Karpas-422 (cell line): ENCODE measurements around the gene EPB41L4A. TPM values are rescaled to one million over a fixed set of nuclear protein-coding genes. Genes with fewer than 3 reads are reported as not detected.
A peak's percentile ranks its signal among the peaks of the same experiment; 100 is the strongest.
"Not testable (repeated sequence)": the region's sequence is repeated elsewhere in the genome, so short reads cannot be mapped to it uniquely, and the experiment has no call there.

Experiments used
- DNase-seq: peaks from one replicate; pipeline ENCODE4 v3.0.0-alpha.2; 2015
- H2AFZ ChIP-seq: fragments of 200-600 bp; sonication (generic); 2 replicates; pipeline ENCODE4 v1.6.1; 2014; ENCODE audit warnings: antibody characterized with exemption, low read length, mixed read lengths
- H3K27ac ChIP-seq: fragments of 200-600 bp; sonication (generic); 2 replicates; pipeline ENCODE4 v1.5.1; 2014; ENCODE audit warnings: mild to moderate bottlenecking, low read length, moderate library complexity
- H3K27me3 ChIP-seq: fragments of 200-600 bp; sonication (generic); 2 replicates; pipeline ENCODE4 v1.6.1; 2014; ENCODE audit warnings: low read length, mixed read lengths
- H3K36me3 ChIP-seq: fragments of 200-600 bp; sonication (generic); 2 replicates; pipeline ENCODE4 v1.6.1; 2014; ENCODE audit warnings: low read length, mixed read lengths; ENCODE audit not compliant: insufficient read depth
- H3K4me1 ChIP-seq: fragments of 200-600 bp; sonication (generic); 2 replicates; pipeline ENCODE4 v1.6.1; 2014; ENCODE audit warnings: mild to moderate bottlenecking, low read length, mixed read lengths
- H3K4me2 ChIP-seq: fragments of 200-600 bp; sonication (generic); 2 replicates; pipeline ENCODE4 v1.6.1; 2014; ENCODE audit warnings: low read length, low read depth, mild to moderate bottlenecking; ENCODE audit not compliant: poor library complexity, severe bottlenecking
- H3K4me3 ChIP-seq: fragments of 200-600 bp; sonication (generic); 2 replicates; pipeline ENCODE4 v1.5.1; 2014; ENCODE audit warnings: mild to moderate bottlenecking, antibody characterized with exemption, low read length, mixed read lengths
- H3K79me2 ChIP-seq: fragments of 200-600 bp; sonication (generic); 2 replicates; pipeline ENCODE4 v1.6.1; 2014; ENCODE audit warnings: mild to moderate bottlenecking, low read length, mixed read lengths
- H3K9ac ChIP-seq: fragments of 200-600 bp; sonication (generic); 2 replicates; pipeline ENCODE4 v1.6.0; 2014; ENCODE audit warnings: low read length
- H3K9me2 ChIP-seq: fragments of 200-600 bp; sonication (generic), shearing (Covaris generic); replicated peaks from 2 replicates; pipeline ENCODE4 v1.6.0; 2014; ENCODE audit warnings: mild to moderate bottlenecking, low read length, moderate library complexity; ENCODE audit not compliant: insufficient read depth
- H3K9me3 ChIP-seq: fragments of 300-700, 200-600 bp; sonication (generic); 2 replicates; pipeline ENCODE4 v1.6.1; 2014; ENCODE audit warnings: low read length, mixed read lengths
- H4K20me1 ChIP-seq: fragments of 200-600 bp; sonication (generic); 2 replicates; pipeline ENCODE4 v1.6.1; 2014; ENCODE audit warnings: mild to moderate bottlenecking, antibody characterized with exemption, low read length, low read depth; ENCODE audit not compliant: insufficient read depth
- total RNA-seq: library from RNA; depleted of rRNA; stranded (reverse); fragments of >200 nt; shearing (Covaris generic); gene quantifications from 2 replicates; pipeline ENCODE4 v1.2.3, GENCODE V29; 2014; ENCODE audit warnings: low replicate concordance; rRNA removed

The EPB41L4A gene, protein sequence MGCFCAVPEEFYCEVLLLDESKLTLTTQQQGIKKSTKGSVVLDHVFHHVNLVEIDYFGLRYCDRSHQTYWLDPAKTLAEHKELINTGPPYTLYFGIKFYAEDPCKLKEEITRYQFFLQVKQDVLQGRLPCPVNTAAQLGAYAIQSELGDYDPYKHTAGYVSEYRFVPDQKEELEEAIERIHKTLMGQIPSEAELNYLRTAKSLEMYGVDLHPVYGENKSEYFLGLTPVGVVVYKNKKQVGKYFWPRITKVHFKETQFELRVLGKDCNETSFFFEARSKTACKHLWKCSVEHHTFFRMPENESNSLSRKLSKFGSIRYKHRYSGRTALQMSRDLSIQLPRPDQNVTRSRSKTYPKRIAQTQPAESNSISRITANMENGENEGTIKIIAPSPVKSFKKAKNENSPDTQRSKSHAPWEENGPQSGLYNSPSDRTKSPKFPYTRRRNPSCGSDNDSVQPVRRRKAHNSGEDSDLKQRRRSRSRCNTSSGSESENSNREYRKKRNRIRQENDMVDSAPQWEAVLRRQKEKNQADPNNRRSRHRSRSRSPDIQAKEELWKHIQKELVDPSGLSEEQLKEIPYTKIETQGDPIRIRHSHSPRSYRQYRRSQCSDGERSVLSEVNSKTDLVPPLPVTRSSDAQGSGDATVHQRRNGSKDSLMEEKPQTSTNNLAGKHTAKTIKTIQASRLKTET
- 0.63 and 1.3 TPM in 2 replicates for total RNA-seq

DNA sequence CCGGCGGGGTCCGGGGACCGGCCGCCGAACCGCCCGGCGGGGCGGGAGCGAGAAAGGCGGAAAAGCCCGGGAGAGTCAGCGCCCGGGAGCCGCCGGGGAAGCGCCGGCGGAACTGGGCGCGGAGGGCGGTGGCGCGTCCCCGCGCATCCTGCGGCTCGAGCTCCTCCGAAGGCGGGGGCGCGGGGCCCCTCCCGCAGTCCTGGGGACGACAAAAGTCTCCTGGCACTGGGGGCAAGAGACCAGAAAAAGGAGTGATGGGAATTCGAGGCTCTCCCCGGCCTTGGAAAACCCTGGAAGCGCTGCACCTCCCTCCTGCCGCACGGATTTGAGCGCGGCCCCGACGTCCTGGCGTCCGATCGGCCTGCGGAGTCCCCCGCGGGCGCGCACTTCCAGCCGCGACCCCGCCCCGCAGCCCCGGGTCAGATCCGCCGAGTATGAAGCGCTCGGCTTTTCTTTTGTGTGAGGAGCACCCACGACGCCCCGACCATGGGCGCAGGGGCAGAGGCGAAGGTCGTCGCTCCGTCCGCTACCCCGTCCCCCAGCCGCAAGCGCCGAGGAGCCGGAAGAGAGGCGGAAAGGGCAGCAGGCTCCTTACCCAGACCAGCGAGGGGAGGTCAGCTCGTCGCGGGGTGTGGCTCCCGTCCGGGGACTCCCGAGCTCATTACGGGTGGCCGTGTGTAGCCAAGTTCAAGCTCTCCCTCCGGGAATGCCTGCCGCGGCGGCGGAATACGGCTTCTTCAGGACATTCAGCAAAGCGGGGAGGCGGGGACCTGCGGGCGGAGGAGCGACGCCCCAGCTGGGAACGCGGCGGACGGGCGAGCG is at the start of gene EPB41L4A:
Gene EPB41L4A, minus strand, starts transcription at position 114 of the 822 bp plus-strand sequence. CDS start 238 bp downstream, outside the sequence.
- Histone ChIP-seq H2AFZ (no peak within 1 kb of the TSS), H3K27me3 (no peaks in the 10 kb centered on the region), H3K9me2 (no peaks in the 10 kb centered on the region), H3K4me3 (peak within 1 kb of the TSS; percentile 57; the same call in 1 of the 2 replicates), H3K4me1 (peaks cover 5% of the 10 kb centered on the region; the same call in 1 of the 2 replicates), H3K27ac (no peak within 1 kb of the TSS), H3K9me3 (no peaks in the 10 kb centered on the region), H3K4me2 (peak within 1 kb of the TSS; percentile 54), H3K79me2 (no peaks in the 10 kb centered on the region), H3K9ac (0 out of 2 replicates have a peak within 1 kb of the TSS, but pooled peaks have one; percentile 33), H4K20me1 (no peaks in the 10 kb centered on the region), H3K36me3 (no peaks in the 10 kb centered on the region)
- DNase-seq, result no peak

DNA sequence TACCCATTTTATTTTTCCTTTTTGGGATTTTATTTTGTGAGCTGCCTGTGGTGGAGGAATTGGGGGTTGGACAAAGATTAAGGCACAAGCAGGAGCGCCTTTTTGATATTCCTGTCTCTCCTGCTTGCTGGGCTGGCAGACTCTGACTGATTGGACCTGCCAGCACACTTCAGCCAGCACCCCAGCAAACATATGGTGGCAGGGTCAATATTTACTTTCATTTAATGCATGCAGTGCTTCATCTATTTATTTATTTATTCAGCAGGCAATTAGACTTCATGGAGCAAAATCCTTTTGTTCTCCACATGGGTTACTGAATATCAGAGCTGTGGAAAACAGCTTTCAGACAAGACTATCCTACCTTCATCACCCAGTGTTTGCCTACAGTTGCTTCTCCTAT is 48.4 kb upstream of the EPB41L4A start:
- no peak for DNase-seq
- H3K4me2 ChIP-seq, result no peak overlapping the region
- no peaks in the 10 kb centered on the region for H3K79me2 ChIP-seq
- H3K4me1 ChIP-seq, result no peaks in the 10 kb centered on the region
- no peak overlapping the region for H2AFZ ChIP-seq
- no peaks in the 10 kb centered on the region for H3K27me3 ChIP-seq
- H3K9ac ChIP-seq, result no peak overlapping the region
- no peaks in the 10 kb centered on the region for H3K9me2 ChIP-seq
- H3K36me3 ChIP-seq, result no peaks in the 10 kb centered on the region
- H3K27ac ChIP-seq, result no peak overlapping the region
- no peaks in the 10 kb centered on the region for H3K9me3 ChIP-seq
- H4K20me1 ChIP-seq, result no peaks in the 10 kb centered on the region
- no peak overlapping the region for H3K4me3 ChIP-seq

GRCh38 chr5:112466261-112466660 is 47.2 kb upstream of the EPB41L4A start:
- H3K9ac ChIP-seq, H3K27ac ChIP-seq, H3K9me3 ChIP-seq, H3K9me2 ChIP-seq, H3K27me3 ChIP-seq, H3K4me1 ChIP-seq, H2AFZ ChIP-seq, H3K36me3 ChIP-seq, H3K79me2 ChIP-seq, H4K20me1 ChIP-seq, DNase-seq, H3K4me2 ChIP-seq, H3K4me3 ChIP-seq: not testable (repeated sequence)

- H4K20me1 ChIP-seq, H3K27ac ChIP-seq, H3K36me3 ChIP-seq, DNase-seq, H3K4me2 ChIP-seq, H3K4me3 ChIP-seq, H3K4me1 ChIP-seq, H3K9ac ChIP-seq, H3K79me2 ChIP-seq, H3K27me3 ChIP-seq, H3K9me3 ChIP-seq, H3K9me2 ChIP-seq, H2AFZ ChIP-seq: not testable (repeated sequence)
Observed at GRCh38 chr5:112447187-112447760, 28.2 kb upstream of the EPB41L4A start.

- no peaks in the 10 kb centered on the region for H4K20me1 ChIP-seq
- no peak overlapping the region for H3K27ac ChIP-seq
- H3K27me3 ChIP-seq, result no peaks in the 10 kb centered on the region
- no peaks in the 10 kb centered on the region for H3K79me2 ChIP-seq
- H3K9me2 ChIP-seq, result no peaks in the 10 kb centered on the region
- no peaks in the 10 kb centered on the region for H3K4me1 ChIP-seq
- DNase-seq, result no peak
- no peak overlapping the region for H3K4me3 ChIP-seq
- no peak overlapping the region for H3K4me2 ChIP-seq
- no peak overlapping the region for H2AFZ ChIP-seq
- H3K36me3 ChIP-seq, result no peaks in the 10 kb centered on the region
- no peaks in the 10 kb centered on the region for H3K9me3 ChIP-seq
- no peak overlapping the region for H3K9ac ChIP-seq
Observed at GRCh38 chr5:112445626-112446350, 26.7 kb upstream of the EPB41L4A start.

DNA sequence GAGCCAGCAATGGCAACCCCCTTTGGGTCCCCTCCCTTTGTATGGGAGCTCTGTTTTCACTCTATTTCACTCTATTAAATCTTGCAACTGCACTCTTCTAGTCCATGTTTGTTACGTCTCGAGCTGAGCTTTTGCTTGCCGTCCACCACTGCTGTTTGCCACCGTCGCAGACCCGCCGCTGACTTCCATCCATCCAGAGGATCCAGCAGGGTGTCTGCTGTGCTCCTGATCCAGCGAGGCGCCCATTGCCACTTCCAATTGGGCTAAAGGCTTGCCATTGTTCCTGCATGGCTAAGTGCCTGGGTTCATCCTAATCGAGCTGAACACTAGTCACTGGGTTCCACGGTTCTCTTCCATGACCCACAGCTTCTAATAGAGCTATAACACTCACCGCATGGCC is 24.9 kb upstream of the EPB41L4A start:
- not testable (repeated sequence) for H3K4me1 ChIP-seq, DNase-seq, H3K9ac ChIP-seq, H3K4me3 ChIP-seq, H3K27ac ChIP-seq, H2AFZ ChIP-seq, H3K79me2 ChIP-seq, H3K27me3 ChIP-seq, H3K9me3 ChIP-seq, H3K9me2 ChIP-seq, H3K4me2 ChIP-seq, H3K36me3 ChIP-seq, H4K20me1 ChIP-seq

DNA sequence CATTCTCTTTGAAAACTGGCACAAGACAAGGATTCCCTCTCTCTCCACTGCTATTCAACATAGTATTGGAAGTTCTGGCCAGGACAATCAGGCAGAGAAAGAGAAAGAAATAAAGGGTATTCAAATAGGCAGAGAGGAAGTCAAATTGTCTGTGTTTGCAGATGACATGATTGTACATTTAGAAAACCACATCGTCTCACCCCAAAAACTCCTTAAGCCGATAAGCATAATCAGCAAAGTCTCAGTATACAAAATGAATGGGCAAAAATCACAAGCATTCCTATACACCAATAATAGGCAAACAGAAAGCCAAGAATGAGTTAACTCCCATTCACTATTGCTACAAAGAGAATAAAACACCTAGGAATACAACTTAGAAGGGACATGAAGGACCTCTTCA is 21.0 kb upstream of the EPB41L4A start:
- H3K4me3 ChIP-seq, result no peak overlapping the region
- no peaks in the 10 kb centered on the region for H3K4me1 ChIP-seq
- H3K4me2 ChIP-seq, result no peak overlapping the region
- no peak overlapping the region for H3K27ac ChIP-seq
- no peaks in the 10 kb centered on the region for H3K36me3 ChIP-seq
- H4K20me1 ChIP-seq, result no peaks in the 10 kb centered on the region
- H3K9ac ChIP-seq, result no peak overlapping the region
- DNase-seq, result no peak
- no peaks in the 10 kb centered on the region for H3K79me2 ChIP-seq
- no peaks in the 10 kb centered on the region for H3K9me2 ChIP-seq
- H2AFZ ChIP-seq, result no peak overlapping the region
- H3K9me3 ChIP-seq, result no peaks in the 10 kb centered on the region
- H3K27me3 ChIP-seq, result no peaks in the 10 kb centered on the region
